ENCODE data around the gene DOK3.

The DOK3 gene

DNA sequence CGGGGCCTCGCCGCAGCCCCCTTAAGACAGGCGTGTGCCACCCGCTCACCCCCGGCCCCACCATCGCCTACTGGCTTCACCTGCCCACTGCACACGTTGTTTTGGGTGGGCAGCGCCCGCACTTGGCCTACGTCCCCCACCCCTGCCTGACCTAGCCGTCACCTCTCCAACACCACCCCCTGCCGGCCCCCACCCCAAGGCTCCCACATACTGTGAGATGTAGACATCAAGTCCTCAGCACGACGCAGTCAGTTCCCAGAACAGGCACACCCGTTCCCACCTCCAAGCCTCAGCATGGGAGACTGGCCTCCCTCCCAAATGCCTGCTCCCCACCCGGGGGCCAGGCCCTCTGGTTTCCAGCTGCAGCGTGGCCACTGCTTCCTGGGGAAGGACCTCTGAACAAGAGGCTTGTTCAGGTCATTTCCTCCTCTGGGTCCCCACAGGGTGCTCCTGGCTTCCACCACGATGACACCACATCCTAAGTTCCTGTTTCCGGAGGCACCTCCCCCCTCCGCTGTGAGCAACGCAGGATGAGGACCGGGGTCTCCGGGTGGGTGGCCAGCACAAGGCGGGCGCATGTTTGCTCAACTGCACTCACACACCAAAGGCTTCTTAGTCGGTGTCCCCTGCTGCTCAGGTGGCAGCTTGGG, 47.5 kb downstream of the DOK3 start:
- no peak for DNase-seq

DNA sequence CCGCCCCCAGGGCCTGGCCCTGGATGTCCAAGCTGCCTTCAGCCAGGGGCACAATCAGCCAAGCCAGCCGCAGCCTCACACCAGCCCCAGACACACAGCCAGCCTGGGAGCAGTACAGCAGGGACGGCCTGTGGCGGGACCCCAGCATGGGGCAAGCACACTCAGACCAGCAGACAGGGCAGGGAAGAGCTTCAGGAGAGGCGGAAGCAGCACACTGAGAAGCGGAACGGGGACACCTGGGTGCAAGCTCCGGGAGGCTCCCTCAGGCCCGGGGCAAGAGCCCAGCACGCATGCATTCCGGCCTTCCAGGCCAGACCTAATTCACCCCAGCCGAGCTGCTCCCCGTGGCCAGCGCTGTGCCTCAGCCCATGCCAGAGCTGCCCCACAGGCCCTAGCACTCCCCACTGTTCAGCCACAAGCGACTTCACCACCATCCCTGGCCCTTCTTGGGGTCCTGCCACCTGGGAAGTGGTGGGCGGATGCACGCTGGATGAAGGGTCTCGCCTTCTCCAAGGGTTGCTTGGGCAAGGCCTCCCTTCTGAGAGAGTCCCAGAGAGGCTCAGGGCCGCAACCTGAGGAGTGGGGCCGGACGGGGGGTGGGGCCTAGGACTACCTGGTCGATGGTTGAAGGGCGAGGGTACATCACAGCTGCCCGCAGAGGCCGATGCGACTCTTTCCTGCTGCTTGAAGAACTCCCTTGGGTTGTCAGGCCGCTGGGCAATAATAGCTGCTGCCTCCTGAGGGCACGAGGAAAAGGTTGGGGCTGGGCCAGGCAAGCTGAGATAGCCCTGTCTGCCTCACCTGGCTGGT, 49.6 kb downstream of the DOK3 start:
- DNase-seq: no peak

DNA sequence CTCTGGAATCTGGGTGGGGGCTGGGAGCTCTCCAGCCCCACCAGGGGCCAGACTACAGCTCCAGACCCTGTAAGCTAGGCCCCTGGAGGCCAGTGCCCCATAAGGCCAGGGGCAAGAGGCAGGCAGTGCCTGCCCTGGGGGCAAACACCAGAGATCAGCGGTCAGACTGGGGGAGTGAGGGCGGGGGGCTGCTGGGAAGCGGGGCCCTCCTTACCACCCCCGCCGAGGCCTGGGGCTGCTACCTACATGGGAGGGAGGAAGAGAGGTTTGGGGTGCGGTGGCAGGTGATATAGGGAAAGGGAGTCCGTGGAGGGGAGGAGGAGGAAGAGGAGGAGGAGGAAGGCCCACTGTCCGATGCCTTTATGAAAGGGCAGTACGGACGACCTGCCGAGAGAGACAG, 50.3 kb downstream of the DOK3 start:
- DNase-seq: no peak

DNA sequence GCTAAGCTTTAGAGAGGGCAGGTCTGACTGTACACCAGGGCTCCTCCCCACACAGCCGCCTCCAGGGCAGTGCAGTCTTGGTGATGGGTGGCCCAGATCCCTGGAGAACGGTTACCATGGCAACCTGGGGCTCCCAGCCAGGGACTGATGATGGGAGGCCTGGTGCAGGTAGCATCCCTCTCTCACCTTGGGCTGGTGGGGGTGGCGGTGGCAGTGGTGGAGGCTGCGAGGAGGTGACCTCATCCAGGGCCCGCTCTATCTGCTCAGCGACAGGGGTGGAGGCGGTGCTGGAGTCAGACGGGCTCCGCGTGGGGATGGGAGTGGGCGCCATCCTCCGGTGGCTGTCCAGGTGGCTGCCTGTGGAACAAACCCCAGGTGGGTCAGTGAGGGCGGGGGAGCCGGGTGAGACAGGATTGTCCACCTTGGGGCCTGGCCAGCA, 50.7 kb downstream of the DOK3 start:
- no peak for DNase-seq

DNA sequence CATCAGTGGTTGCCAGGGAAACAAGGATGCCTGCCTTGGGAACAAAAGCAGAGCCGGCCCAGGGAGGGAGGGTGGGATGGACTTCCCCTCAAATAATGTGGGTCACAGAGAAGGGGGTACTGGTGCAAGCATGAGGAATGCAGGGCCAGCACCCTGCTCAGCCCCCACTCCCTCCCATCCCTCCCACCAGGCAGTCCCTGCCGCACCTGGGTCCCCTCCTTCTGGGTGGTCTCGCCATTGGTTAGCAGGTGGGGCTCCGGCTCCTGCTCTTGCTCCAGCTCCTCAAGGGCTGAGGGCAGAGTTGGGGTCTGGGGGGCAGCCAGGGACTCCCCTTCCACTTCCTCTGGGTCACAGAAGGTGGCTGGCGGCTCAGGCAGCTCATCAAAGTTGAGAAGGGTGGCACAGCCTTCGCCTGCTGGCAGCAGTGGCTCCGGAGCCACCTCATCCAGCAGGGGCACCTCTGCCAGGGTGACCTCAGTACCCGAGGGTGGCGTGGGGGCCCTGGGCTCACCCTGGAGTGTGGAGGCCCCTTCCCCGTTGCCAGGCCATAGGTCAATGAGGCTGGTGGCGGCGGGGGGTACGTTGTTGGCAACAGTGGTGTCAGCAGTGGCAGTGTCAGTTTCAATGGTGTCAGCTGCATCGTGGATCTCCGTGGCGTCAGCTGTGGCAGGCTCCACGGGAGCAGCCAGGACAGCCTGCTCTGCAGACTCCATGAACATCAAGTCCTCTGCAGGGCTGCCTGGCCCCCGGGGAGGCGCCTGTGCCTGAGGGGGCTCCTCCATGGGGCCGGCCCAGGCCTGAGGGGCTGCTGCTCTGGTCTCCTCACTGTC, 51.6 kb downstream of the DOK3 start:
- no peak for DNase-seq

DNA sequence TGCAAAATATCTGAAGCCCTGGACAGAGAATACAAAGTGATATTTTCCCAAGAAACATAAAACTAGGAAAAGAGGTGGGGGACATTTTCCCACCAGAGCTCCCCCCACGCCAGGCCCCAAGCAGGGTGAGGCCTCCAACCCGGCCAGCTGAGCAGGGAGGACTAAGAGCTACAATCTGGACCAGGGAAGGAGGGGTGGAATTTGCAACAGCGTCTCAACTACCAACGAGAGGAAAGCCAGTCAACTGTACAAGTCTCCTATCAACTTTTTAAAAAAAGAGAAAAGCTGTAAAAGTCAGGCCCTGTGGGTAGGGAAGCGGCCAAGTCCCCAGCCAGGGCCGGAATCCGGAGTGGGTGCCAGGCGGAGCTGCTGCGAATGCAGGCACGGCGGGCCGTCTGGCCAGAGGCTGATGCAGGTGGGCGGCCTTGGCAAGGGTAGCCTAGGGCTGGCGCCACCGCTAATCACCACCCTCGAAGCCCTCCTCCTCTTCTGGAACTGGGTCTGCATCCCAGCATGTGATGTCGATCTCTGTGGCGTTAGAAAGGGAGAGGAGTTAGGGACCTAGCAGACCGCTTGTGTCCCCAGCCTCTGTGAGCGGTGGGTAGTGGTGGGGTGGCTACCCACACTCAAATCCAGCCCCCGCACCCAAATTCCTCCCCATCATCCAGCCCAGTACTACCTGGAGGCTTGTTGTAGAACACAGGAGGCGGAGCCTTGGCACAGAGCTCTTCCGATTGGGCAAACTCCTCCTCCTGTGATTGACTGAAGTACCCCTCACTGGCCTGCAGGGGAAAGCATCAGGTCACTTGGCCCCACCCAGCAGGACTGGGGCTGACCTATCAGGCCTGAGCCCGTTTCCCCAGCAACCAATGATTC, 52.4 kb downstream of the DOK3 start:
- peak; percentile 59 for DNase-seq

DNA sequence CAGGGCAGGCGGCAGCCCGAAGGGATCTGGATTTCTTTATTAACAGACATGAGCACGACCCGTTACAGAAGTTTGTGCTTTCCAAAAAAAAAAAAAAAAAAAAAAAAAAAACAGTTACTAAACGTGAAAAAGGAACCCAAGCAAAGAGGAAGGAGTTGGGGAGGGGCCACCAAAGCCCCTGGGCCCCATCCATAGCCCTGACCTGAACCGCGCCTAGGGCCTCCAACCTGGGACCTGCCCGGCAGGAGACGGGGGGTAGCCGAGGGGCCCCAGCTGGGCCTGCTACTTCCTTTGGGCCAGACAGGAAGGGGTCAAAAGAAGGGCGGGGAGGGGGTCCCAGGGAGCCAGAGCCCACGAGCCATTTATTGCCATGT, 53.0 kb downstream of the DOK3 start:
- no peak for DNase-seq

DNA sequence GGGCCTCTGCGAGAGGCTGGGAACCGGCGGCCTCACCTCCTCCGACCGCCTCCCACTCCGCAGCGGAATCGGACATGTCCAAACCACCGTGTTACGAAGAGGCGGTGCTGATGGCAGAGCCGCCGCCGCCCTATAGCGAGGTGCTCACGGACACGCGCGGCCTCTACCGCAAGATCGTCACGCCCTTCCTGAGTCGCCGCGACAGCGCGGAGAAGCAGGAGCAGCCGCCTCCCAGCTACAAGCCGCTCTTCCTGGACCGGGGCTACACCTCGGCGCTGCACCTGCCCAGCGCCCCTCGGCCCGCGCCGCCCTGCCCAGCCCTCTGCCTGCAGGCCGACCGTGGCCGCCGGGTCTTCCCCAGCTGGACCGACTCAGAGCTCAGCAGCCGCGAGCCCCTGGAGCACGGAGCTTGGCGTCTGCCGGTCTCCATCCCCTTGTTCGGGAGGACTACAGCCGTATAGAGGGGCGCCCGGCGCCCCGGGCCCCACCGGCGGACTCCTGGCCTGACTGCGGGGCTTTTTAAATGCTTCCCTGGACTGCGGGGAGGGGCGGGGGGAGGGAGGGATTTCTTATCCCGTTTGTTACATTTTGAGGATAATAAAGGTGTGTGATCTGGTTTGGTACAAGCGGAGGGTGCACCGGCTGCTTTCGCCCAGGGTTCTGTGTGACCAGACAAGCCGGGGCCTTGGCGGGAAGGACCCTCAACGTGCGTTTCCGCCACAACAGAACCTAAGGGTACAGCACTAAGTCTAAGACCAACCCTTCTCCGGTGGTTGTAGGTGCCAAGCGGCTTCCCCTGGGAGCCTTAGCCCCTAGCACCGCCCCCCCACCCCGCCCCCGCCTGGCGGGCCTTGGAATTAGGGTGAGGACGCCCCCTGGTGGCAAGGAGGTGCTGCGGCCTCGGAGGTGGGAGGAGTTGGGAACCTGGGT, 53.7 kb downstream of the DOK3 start:
- DNase-seq: peak; percentile 57

DNA sequence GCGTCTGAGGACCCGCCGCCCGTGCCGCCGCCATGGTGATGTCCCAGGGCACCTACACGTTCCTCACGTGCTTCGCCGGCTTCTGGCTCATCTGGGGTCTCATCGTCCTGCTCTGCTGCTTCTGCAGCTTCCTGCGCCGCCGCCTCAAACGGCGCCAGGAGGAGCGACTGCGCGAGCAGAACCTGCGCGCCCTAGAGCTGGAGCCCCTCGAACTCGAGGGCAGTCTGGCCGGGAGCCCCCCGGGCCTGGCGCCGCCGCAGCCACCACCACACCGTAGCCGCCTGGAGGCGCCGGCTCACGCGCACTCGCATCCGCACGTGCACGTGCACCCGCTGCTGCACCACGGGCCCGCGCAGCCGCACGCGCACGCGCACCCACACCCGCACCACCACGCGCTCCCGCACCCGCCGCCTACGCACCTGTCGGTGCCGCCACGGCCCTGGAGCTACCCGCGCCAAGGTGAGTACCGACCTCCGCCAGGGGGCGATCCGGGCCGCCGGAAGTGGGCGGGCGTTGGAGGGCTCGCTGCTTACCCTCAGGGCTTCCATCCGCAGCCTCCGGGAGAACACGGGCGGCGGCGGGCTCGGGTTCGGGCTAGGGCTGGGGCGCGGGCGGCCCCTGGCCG, 54.5 kb downstream of the DOK3 start:
- peak; percentile 62 for DNase-seq

DNA sequence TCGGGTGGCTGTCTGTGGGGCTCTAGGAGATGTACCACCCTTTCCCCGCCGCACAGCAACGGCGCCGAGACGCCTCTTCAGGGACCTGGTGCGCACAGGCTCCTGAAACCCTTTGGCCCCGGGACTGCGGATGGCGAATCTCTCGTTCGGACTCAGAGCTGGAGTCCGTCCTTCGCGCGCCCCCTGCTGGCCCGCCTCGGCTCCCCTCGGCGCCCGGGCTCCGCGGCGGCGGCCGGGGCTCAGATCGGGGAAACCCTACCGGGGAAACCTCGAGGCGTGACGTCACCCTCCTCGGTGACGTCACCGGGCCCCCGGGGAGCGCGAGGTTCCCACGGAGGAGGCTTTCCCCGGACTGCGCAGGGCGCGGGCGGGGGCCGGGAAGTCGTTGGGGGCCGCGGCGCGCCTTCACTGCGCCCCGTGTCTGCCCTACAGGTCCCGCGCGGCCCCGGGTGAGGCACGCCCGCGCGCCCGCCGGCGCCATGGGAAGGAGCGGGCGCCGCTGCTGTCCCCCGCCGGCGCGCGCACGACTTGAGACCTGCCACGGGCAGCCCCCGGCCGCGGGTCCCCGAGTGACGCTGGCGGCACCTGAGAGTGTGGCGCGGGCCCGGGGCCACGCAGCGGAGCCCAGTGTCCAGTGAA, 55.1 kb downstream of the DOK3 start:
- DNase-seq: peak; percentile 54

DNA sequence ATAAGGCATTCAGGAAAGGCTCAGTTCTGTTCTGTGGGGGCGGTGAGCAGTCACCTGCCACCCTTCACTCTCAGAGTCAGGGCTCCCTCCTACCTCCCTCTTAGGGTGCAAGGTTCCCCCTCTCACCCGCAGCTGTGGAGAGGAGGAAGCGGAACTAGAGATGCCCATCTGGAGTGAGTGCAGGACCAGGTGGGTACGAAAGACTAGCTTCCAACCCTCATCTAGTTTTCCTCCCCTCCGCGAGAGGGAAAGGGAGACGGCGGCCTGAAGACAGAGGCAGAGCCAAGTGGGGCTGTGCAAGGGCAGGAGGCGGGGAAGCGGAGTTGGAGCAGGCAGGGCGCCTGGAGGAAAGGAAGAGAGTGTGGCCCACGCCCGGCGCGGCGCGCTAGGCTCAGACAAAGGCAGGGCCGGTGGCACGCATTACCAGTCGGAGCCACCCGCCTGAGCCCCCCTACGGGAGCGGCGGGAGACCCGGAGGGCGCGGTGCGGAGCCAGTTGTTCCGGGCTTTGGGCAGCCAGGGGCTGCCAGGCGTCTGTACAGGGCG, 55.7 kb downstream of the DOK3 start:
- DNase-seq: no peak

DNA sequence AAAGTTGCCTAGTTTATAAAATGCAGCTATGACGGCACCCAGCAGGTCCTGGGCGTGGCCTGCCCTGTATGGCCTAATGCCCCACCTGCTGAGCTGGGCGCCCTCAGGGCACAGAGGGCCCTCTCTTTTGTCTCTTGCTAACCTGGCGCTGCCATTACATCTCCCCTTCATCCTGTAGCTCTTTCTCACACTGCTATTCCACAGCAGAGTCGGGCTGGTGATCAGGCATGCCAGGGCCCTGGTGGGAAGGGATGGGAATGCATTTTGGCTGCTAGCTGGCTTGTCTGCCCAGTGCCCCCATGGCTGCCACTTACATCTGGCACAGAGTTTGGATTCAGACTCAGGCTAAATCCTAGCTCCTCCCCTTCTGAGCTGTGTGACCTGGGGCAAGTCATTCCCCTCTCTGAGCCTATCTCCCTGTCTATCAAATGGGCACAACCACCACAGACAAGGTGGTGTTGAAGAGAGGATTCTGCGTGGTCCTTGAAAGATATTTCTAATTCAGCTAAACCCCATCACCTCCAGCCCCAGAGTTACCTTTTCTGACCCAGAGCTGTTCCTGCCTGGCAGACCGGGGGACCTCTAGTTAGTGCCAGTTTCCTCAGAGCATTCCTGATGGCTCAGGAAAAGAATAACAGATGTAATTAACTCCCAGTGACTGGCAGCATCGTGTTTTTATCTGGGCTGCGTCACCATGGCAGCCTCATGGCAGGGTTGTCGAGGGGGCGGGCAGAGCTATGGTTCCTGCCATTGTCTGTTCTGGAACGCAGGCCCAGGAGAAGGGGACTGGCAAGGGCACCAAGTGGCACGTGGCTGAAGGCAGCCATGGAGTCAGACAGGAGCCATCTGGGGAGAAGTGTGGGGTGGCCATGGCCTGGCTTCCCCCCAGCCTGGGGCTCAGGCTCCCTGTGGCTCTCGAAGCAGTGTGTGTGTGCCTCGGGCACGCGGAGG, 56.7 kb downstream of the DOK3 start:
- no peak for DNase-seq

Data from NCI-H2081 treated with DMSO at 0.1 percent for 48 hours (cell line).